Smooth muscle cell (in vitro differentiated cells): ENCODE data around the gene CMIP. TPM values are rescaled to one million over a fixed set of nuclear protein-coding genes. Genes with fewer than 3 reads are reported as not detected.

Source experiments
- DNase-seq: peaks from one replicate; lab custom pipeline; 2025; ENCODE audit not compliant: unreplicated experiment; lab: John Stamatoyannopoulos, UW
- H2AFZ ChIP-seq: fragments of 200-600 bp; sonication (generic); 2 replicates; pipeline ENCODE4 v1.6.0; 2016; ENCODE audit warnings: antibody characterized with exemption, low read depth, mild to moderate bottlenecking
- H3F3A ChIP-seq: fragments of 200-600 bp; sonication (generic); 2 replicates; pipeline ENCODE4 v1.6.0; 2017; ENCODE audit warnings: antibody characterized with exemption, low read depth
- H3K27ac ChIP-seq: fragments of 200-600 bp; sonication (generic); 2 replicates; pipeline ENCODE4 v1.5.1; 2016; ENCODE audit warnings: low read depth, mild to moderate bottlenecking
- H3K27me3 ChIP-seq: fragments of 200-600 bp; sonication (generic); 2 replicates; pipeline ENCODE4 v1.6.1; 2016; ENCODE audit warnings: low read depth, mild to moderate bottlenecking
- H3K36me3 ChIP-seq: fragments of 200-600 bp; sonication (generic); 2 replicates; pipeline ENCODE4 v1.5.1; 2016; ENCODE audit warnings: low read depth
- H3K4me1 ChIP-seq: fragments of 200-600 bp; sonication (generic); 2 replicates; pipeline ENCODE4 v1.5.1; 2016; ENCODE audit warnings: low read depth
- H3K4me2 ChIP-seq: fragments of 200-600 bp; sonication (generic); 2 replicates; pipeline ENCODE4 v1.6.0; 2016; ENCODE audit warnings: mild to moderate bottlenecking
- H3K4me3 ChIP-seq: fragments of 200-600 bp; sonication (generic); 2 replicates; pipeline ENCODE4 v1.5.1; 2016; ENCODE audit warnings: mild to moderate bottlenecking
- H3K79me2 ChIP-seq: fragments of 200-600 bp; sonication (generic); 2 replicates; pipeline ENCODE4 v1.6.0; 2016; ENCODE audit warnings: low read depth, mild to moderate bottlenecking
- H3K9ac ChIP-seq: fragments of 200-600 bp; sonication (generic); 2 replicates; pipeline ENCODE4 v1.6.0; 2016; ENCODE audit warnings: low read depth
- H3K9me3 ChIP-seq: fragments of 200-600 bp; sonication (generic); replicated peaks from 2 replicates; pipeline ENCODE4 v1.5.1; 2016; ENCODE audit warnings: low read depth
- H4K20me1 ChIP-seq: fragments of 200-600 bp; sonication (generic); 2 replicates; pipeline ENCODE4 v1.6.0; 2016; ENCODE audit warnings: low read depth
- WGBS: methylation state at CpG from one replicate; pipeline ENCODE4 v1.1.7; 2016; ENCODE audit warnings: low lambda C conversion rate; 5-methylcytosine and 5-hydroxymethylcytosine counted together
- polyA plus RNA-seq: library from polyadenylated mRNA; unstranded; fragments of >200 nt; fragmentation: Nextera tagmentation; extraction: Ambion mirVana; gene quantifications from 2 replicates; pipeline ENCODE4 v1.2.1, GENCODE V29; 2016
- total RNA-seq: library from RNA; depleted of rRNA; stranded (reverse); fragments of >200 nt; gene quantifications from 2 replicates; pipeline ENCODE4 v1.2.3, GENCODE V29; 2014
- TF ChIP-seq, protein P1 (sequence below): fragments of 200-600 bp; sonication (generic); IDR thresholded peaks from 2 replicates; pipeline ENCODE4 v1.5.1; 2017; ENCODE audit warnings: borderline replicate concordance, mild to moderate bottlenecking, antibody characterized with exemption; ENCODE audit not compliant: insufficient read depth, poor library complexity, severe bottlenecking

CMIP gene
- total and polyA plus RNA-seq, 2 experiments from 2014 or later = 2.5 to 44.5 TPM

DNA sequence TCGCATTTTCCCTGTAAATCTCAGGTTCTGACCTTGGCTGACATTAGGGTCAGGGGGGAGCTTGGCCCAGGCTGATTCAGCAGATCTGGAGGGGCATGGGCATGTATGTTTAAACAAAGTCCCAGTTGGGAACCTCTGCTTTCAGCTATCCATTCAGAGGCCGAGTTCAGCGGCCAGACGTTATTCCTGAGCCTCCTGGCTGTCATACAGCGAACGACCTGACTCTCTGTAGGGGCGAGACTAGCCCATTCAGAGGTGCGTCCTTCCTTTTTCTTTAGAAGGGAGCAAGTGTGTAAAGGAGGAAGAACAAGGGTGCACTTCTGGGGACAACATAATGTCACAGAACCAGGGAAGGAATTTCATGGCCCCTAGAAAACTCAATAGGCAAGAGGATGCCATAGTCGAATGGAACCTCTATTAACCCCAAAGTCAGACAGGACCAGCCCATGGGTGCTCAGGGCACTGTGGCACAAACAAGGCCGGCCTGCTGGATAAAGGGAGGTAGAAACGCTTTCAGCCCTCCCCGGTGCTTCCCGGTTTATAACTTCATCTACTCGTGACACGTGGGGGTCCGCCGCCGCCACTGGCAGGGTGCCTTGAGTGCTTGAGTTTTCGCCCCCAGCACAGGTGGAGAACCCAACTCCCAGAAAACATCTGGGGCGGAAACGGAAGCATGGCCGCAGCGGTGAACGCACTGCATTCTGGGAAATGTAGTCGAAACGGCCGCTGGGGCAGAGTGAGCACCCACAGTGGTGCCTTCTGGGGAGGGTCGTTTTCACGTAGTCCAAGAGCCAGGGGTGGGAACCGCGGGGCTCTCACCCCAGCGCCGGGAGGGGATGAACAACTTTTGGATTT, 301.3 kb downstream of the CMIP start:
- H2AFZ ChIP-seq = peak overlapping the region; percentile 95
- no peaks in the 10 kb centered on the region for H4K20me1 ChIP-seq
- no peaks in the 10 kb centered on the region for H3F3A ChIP-seq
- TF ChIP-seq, protein P1, sequence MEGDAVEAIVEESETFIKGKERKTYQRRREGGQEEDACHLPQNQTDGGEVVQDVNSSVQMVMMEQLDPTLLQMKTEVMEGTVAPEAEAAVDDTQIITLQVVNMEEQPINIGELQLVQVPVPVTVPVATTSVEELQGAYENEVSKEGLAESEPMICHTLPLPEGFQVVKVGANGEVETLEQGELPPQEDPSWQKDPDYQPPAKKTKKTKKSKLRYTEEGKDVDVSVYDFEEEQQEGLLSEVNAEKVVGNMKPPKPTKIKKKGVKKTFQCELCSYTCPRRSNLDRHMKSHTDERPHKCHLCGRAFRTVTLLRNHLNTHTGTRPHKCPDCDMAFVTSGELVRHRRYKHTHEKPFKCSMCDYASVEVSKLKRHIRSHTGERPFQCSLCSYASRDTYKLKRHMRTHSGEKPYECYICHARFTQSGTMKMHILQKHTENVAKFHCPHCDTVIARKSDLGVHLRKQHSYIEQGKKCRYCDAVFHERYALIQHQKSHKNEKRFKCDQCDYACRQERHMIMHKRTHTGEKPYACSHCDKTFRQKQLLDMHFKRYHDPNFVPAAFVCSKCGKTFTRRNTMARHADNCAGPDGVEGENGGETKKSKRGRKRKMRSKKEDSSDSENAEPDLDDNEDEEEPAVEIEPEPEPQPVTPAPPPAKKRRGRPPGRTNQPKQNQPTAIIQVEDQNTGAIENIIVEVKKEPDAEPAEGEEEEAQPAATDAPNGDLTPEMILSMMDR = no peak
- no peaks in the 10 kb centered on the region for H3K79me2 ChIP-seq
- H3K4me3 ChIP-seq = peak overlapping the region; percentile 45
- no peaks in the 10 kb centered on the region for H3K27me3 ChIP-seq
- 25% methylated on average over 33 of the region's 33 CpGs for WGBS
- no peaks in the 10 kb centered on the region for H3K9me3 ChIP-seq
- no peak for DNase-seq
- H3K9ac ChIP-seq = no peak overlapping the region
- H3K4me2 ChIP-seq = peak overlapping the region; percentile 84
- H3K4me1 ChIP-seq = no peaks in the 10 kb centered on the region
- H3K36me3 ChIP-seq = no peaks in the 10 kb centered on the region
- H3K27ac ChIP-seq = no peak overlapping the region

DNA sequence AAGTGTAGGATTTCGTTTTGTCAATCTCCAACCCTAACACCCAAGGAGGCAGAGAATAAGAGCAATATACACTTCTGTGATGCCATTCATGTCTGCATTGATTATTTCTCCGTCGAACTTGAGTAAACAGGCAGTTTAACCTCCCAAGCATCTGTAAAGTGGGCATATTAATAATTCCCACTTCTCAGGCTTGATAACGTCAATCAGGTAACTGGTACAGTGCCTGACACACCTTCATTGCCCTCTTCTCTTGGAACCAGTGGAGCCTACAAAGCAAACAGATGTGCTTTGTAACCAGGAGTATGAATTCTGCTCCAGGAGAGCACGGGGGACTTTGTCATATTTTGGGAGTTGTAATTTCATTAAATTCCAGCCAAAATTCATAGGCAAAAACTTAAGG, 302.0 kb downstream of the CMIP start:
- H3K79me2 ChIP-seq = no peaks in the 10 kb centered on the region
- peak overlapping the region; percentile 45 for H3K4me3 ChIP-seq
- H3F3A ChIP-seq = no peaks in the 10 kb centered on the region
- no peaks in the 10 kb centered on the region for H3K4me1 ChIP-seq
- H4K20me1 ChIP-seq = no peaks in the 10 kb centered on the region
- H3K27me3 ChIP-seq = no peaks in the 10 kb centered on the region
- no peaks in the 10 kb centered on the region for H3K9me3 ChIP-seq
- DNase-seq = no peak
- H3K36me3 ChIP-seq = no peaks in the 10 kb centered on the region
- H3K4me2 ChIP-seq = peak overlapping the region; percentile 84
- H3K27ac ChIP-seq = no peak overlapping the region
- WGBS = 52% methylated on average over 5 of the region's 5 CpGs
- TF ChIP-seq, protein P1 = no peak
- H2AFZ ChIP-seq = peak overlapping the region; percentile 95
- H3K9ac ChIP-seq = no peak overlapping the region

DNA sequence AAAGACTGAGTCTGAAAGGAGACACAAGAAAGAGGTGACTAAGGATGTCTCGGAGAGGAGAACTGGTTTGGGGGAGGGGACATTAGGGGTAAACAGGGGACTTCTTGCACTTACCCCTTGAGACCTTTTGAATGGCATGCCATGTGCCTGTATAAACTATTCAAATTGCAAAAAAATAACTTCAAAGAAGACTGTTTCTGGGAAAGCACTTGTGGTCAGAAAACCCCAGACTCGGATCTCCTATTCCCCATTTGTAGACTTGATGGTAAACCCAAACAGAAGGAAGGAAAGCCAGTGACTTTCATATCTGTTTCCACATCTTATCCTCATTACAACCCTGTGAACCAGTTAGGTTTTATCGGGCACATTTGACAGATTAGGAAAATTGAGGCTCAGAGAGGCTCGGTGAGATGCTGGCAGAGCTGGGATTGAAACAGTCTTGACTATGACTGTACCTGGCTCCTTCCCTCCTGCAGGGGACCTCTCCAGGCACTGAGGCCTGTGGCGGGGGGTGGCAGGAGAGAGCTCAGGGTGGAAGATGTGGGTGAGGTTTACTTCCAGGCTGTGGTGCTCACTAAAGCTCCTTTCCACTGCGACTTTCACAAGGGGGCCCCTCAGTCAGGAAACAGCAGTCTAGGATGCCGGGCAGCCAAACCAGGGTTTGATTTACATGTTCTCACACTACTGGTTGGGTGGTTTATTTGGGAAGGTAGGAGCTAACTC, 304.0 kb downstream of the CMIP start:
- Histone ChIP-seq H2AFZ (no peak overlapping the region), H3K4me2 (no peak overlapping the region), H3K4me1 (no peaks in the 10 kb centered on the region), H3K79me2 (no peaks in the 10 kb centered on the region), H3K27ac (no peak overlapping the region), H3F3A (no peaks in the 10 kb centered on the region), H3K9me3 (no peaks in the 10 kb centered on the region), H3K9ac (no peak overlapping the region), H4K20me1 (no peaks in the 10 kb centered on the region), H3K27me3 (no peaks in the 10 kb centered on the region), H3K4me3 (no peak overlapping the region), H3K36me3 (no peaks in the 10 kb centered on the region)
- TF ChIP-seq, protein P1 = no peak
- DNase-seq = no peak
- 66% methylated on average over 7 of the region's 7 CpGs for WGBS
